Activated naive CD4-positive, alpha-beta T cell treated with anti-CD3 and anti-CD28 coated beads for 36 hours (primary cell): Measurements from ENCODE around the gene ZNF385B. TPM values are rescaled to one million over a fixed set of nuclear protein-coding genes. Genes with fewer than 3 reads are reported as not detected.

Experiments used
- CTCF ChIA-PET: fragments of 350-600 bp; sonication (Branson Sonifier 250); formaldehyde crosslinking; loops from one replicate; lab custom pipeline; 2021; ENCODE audit warnings: antibody characterized with exemption; lab: Charles Lee
- DNase-seq: peaks from one replicate; pipeline ENCODE4 v3.0.0-alpha.2; 2020
- H3K27ac Mint-ChIP-seq: one replicate; pipeline ENCODE4 v1.8.0; 2021; ENCODE audit warnings: mild to moderate bottlenecking, mixed read lengths
- H3K27me3 Mint-ChIP-seq: one replicate; pipeline ENCODE4 v1.8.0; 2021; ENCODE audit warnings: low read depth, mixed read lengths
- H3K36me3 Mint-ChIP-seq: one replicate; pipeline ENCODE4 v1.8.0; 2021; ENCODE audit warnings: low read depth, mixed read lengths
- H3K4me1 Mint-ChIP-seq: one replicate; pipeline ENCODE4 v1.8.0; 2021; ENCODE audit warnings: low read depth, mixed read lengths
- H3K4me3 Mint-ChIP-seq: one replicate; pipeline ENCODE4 v1.8.0; 2021; ENCODE audit warnings: mild to moderate bottlenecking, moderate library complexity, mixed read lengths
- H3K9me3 Mint-ChIP-seq: one replicate; pipeline ENCODE4 v1.8.0; 2021; ENCODE audit warnings: mixed read lengths
- intact Hi-C: fragments of 100-400 bp; cut with micrococcal nuclease; formaldehyde crosslinking; loops from one replicate; pipeline ENCODE4 v1.15.1; 2023
- total RNA-seq, 2 experiments: library from RNA; stranded (reverse); gene quantifications; one replicate each; pipeline ENCODE4 v1.2.3, GENCODE V29; 2021

The ZNF385B gene
- total RNA-seq, 2 experiments from 2014 or later, result not detected

DNA sequence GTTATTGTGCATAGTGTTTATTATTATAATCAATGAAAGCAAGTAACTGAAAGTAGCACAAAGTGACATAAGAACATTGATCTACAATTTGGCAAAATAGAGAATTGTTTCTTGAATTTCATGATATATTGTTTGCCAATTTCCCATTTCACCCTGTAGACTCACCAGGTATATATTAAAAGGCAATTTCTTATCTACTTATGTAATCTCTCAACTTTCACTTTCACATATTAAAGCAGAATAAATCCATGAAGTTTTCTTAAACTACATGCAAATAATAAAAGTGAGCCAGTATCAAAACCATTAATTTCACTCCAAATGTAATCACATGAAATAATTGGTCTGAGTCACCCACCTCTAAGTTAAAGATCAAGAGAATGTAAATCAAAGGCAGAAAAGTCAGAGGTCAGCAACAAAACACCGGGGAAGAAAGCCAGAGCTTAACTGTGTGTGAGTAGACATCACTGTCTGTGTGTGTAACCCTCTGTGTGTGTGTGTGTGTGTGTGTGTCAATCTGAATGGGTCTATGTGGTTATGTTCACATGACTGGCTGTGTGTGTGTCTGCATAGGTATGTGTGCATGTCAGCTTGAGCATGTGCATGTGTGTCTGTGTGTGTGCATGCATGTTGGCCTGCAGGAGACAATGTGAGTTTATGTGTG, 44.1 kb downstream of the ZNF385B start:
- Mint-ChIP-seq H3K4me3 (no peak overlapping the region), H3K4me1 (no peaks in the 10 kb centered on the region), H3K27ac (no peak overlapping the region), H3K9me3 (peaks cover 1% of the 10 kb centered on the region), H3K27me3 (peaks cover 4% of the 10 kb centered on the region), H3K36me3 (no peaks in the 10 kb centered on the region)
- DNase-seq, result no peak
- CTCF ChIA-PET, result no interaction called here
- intact Hi-C loops, result no loop called here

DNA sequence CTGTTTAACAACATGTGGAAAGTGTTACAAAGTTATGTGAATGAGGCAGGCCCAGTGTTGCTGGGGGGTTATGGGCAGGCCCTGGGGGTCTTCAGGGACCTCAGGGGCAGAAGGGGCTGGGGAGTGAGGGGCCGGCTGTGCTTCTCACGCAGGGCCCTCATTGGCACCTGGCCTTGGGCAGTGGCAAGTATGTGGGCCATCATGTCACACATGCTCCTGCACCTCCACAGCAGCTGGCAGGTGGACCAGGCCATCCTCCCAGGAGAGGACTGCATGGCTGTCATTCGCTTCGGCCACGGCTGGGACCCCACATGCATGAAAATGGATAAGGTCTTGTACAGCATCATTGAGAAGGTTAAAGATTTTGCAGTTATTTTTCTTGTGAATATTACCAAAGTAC, 47.4 kb downstream of the ZNF385B start:
- intact Hi-C loops, result no loop called here
- Mint-ChIP-seq H3K27me3 (peaks cover 4% of the 10 kb centered on the region), H3K36me3 (no peaks in the 10 kb centered on the region), H3K9me3 (peaks cover 6% of the 10 kb centered on the region), H3K27ac (no peak overlapping the region), H3K4me1 (no peaks in the 10 kb centered on the region), H3K4me3 (no peak overlapping the region)
- no peak for DNase-seq
- CTCF ChIA-PET, result no interaction called here

DNA sequence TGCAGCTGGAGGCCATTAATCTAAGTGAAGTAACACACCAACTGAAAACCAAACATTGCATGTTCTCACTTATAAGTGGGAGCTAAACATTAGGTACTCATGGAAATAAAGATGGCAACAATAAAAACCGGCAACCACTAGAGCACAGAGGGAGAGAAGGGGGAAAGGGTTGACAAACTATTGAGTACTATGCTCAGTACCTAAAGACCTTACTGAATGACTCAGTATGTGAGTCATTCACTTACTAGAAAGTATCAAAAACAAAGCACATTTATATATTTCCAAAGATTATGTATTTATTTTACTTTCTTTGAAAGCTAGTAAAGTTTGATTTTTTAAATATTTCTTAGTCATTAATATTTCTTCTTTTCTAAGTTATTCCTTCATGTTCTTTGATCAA, 48.9 kb downstream of the ZNF385B start:
- intact Hi-C loops, result no loop called here

DNA sequence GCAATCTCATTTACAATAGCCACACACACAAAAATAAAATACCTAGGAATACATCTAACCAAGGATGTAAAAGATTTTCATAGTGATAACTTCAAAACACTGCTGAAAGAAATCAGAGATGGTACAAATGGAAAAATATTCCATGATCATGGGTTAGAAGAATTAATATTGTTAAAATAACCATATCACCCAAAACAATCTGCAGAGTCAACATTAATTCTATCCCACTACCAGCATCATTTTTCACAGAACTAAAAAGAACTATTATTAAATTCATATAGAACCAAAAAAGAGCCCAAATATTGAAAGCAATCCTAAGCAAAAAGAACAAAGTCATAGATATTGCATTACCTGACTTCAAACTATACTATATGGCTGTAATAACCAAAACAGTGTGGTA, 50.4 kb downstream of the ZNF385B start:
- intact Hi-C loops, result no loop called here
- peaks cover 8% of the 10 kb centered on the region for H3K9me3 Mint-ChIP-seq
- H3K27me3 Mint-ChIP-seq, result peaks cover 7% of the 10 kb centered on the region
- H3K36me3 Mint-ChIP-seq, result no peaks in the 10 kb centered on the region
- no peaks in the 10 kb centered on the region for H3K4me1 Mint-ChIP-seq
- CTCF ChIA-PET, result no interaction called here
- no peak for DNase-seq
- H3K4me3 Mint-ChIP-seq, result no peak overlapping the region
- no peak overlapping the region for H3K27ac Mint-ChIP-seq

More for the DNA sequence above, 48.9 kb downstream of the ZNF385B start:
- Mint-ChIP-seq H3K9me3 (peaks cover 6% of the 10 kb centered on the region), H3K27ac (no peak overlapping the region), H3K36me3 (no peaks in the 10 kb centered on the region), H3K4me3 (no peak overlapping the region), H3K27me3 (peaks cover 2% of the 10 kb centered on the region), H3K4me1 (no peaks in the 10 kb centered on the region)
- CTCF ChIA-PET, result interaction anchor here (0.6 kb wide), 1 partner anchor 13 kb away, joined by 3 read pairs; no protein-coding TSS in a partner anchor
- no peak for DNase-seq

DNA sequence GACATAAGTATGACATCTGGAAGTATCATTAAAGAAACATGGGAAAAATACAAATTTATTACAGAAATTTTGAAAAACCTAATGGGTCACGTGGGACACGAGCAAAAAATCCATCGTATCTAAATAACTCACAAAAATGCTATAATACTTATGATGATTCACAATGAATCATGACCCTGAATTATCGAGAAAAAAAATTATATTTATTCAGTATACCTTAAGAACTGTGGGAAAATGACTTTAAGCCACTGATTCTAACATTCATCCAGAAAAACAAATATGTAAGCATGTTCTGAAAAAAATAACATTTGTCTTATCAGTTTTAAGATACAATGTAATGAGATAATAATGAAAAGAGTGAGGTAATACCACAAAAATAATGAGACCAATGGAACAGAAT, 51.8 kb downstream of the ZNF385B start:
- Mint-ChIP-seq H3K9me3 (peaks cover 8% of the 10 kb centered on the region), H3K4me1 (no peaks in the 10 kb centered on the region), H3K4me3 (no peak overlapping the region), H3K36me3 (no peaks in the 10 kb centered on the region), H3K27ac (no peak overlapping the region), H3K27me3 (peaks cover 12% of the 10 kb centered on the region)
- CTCF ChIA-PET, result no interaction called here
- DNase-seq, result no peak
- intact Hi-C loops, result no loop called here

DNA sequence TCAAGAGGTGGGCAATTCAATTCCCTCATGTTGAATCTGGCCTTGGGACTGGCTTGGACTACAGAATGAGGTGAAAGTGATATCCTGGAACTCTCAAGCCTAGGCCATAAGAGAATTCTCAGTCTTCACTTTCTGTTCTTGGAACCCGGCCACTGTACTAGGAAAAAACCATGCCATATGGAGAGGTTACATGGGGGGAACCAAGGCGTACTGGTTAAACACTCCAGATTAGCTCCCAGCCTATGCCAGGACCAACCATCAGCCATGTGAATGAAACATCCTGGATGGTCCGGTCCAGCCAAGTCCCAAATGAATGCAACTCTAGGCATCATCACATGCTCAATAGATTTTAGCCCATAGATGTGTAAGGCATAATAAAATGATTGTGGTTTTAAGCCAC, 56.4 kb downstream of the ZNF385B start:
- CTCF ChIA-PET, result no interaction called here
- DNase-seq, result no peak
- no peak overlapping the region for H3K27ac Mint-ChIP-seq
- no peak overlapping the region for H3K4me3 Mint-ChIP-seq
- peaks cover 2% of the 10 kb centered on the region for H3K9me3 Mint-ChIP-seq
- H3K27me3 Mint-ChIP-seq, result peaks cover 12% of the 10 kb centered on the region
- no peaks in the 10 kb centered on the region for H3K36me3 Mint-ChIP-seq
- no peaks in the 10 kb centered on the region for H3K4me1 Mint-ChIP-seq
- intact Hi-C loops, result no loop called here

DNA sequence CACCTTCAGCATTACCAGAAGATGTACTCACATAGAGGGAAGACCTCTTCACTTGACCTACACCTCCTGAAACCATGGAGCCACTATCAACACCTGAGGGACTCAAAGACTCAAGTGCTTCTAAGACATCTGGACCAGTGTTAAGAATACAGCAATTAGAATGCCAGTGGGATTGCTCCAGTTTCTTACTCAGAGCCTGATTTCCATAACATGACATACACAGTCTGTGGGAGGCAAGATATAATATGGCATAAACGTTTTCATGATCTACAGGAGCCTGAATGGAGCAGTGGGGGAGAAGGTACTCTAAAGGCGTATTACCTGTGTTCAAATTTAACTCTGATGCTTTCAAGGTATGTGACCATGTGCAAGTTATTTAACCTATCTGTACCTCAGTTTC, 57.2 kb downstream of the ZNF385B start:
- Mint-ChIP-seq H3K36me3 (no peaks in the 10 kb centered on the region), H3K27ac (no peak overlapping the region), H3K9me3 (peaks cover 2% of the 10 kb centered on the region), H3K4me3 (no peak overlapping the region), H3K4me1 (no peaks in the 10 kb centered on the region), H3K27me3 (peaks cover 12% of the 10 kb centered on the region)
- CTCF ChIA-PET, result interaction anchor here (0.6 kb wide), 1 partner anchor 409 kb away, joined by 4 read pairs; no protein-coding TSS in a partner anchor
- intact Hi-C loops, result no loop called here
- DNase-seq, result no peak

DNA sequence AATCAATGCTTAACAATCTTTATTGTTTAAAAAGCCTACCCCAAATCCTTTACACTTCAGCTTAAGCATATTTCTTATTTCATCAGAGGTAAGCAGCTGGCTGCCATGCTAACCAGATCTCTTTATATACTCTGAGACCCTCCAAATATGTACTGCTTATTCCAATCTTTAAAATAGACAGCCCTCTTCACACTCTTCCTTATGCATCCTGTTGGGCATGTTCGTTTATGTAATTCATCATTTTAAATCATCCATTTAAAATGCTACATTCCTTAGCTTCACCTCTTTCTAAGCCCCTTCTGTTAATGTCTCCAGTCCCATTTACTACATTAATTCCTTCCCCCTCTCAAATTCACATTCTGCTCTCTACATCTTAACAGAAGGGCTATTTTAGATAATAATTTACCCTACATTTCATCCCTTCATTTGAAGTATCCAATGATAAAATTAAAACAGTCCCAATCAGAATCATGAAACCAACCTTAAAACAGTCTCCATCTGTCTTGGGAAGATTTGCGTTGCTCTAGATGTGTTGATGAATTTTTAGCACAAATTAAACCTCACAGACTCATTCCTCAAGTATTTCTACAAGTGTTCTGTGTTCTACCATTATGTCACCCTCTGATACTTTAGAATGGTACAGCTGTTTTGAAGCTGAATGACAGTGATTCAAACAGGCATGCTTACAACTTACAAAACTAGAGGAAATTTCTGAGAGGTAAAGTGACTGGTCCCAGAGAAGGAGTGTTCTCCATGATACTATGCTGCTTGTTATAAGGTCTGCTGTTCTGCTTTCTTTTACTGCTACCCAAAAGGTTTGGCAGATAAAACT, 59.1 kb downstream of the ZNF385B start:
- CTCF ChIA-PET, result no interaction called here
- intact Hi-C loops, result no loop called here
- no peak for DNase-seq
- H3K27me3 Mint-ChIP-seq, result peaks cover 11% of the 10 kb centered on the region
- no peak overlapping the region for H3K4me3 Mint-ChIP-seq
- peaks cover 2% of the 10 kb centered on the region for H3K9me3 Mint-ChIP-seq
- no peaks in the 10 kb centered on the region for H3K36me3 Mint-ChIP-seq
- H3K4me1 Mint-ChIP-seq, result no peaks in the 10 kb centered on the region
- H3K27ac Mint-ChIP-seq, result no peak overlapping the region

DNA sequence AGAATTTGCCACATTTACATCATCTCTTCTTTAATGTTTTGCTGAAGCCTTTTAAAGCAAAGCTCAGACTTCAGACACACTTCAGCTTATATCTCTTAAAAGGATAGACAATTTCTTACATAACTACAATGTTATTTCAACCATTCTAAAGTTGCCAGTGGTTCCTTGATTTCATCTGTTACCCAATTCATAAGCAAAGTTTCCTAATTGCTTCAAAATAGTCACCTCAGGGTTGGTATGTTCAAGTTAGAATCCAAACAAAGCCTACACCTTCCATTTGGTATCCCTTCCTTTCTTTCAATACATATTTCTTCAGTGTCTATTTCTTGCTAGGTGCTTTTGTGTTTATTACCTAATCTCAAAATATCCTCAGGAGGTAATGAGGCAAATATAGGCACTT, 60.6 kb downstream of the ZNF385B start:
- CTCF ChIA-PET, result interaction anchor here (0.9 kb wide), 1 partner anchor 71 kb away, joined by 3 read pairs; no protein-coding TSS in a partner anchor
- intact Hi-C loops, result no loop called here
- DNase-seq, result no peak
- no peaks in the 10 kb centered on the region for H3K36me3 Mint-ChIP-seq
- no peak overlapping the region for H3K27ac Mint-ChIP-seq
- H3K9me3 Mint-ChIP-seq, result no peaks in the 10 kb centered on the region
- H3K4me1 Mint-ChIP-seq, result no peaks in the 10 kb centered on the region
- H3K27me3 Mint-ChIP-seq, result peaks cover 5% of the 10 kb centered on the region
- no peak overlapping the region for H3K4me3 Mint-ChIP-seq

DNA sequence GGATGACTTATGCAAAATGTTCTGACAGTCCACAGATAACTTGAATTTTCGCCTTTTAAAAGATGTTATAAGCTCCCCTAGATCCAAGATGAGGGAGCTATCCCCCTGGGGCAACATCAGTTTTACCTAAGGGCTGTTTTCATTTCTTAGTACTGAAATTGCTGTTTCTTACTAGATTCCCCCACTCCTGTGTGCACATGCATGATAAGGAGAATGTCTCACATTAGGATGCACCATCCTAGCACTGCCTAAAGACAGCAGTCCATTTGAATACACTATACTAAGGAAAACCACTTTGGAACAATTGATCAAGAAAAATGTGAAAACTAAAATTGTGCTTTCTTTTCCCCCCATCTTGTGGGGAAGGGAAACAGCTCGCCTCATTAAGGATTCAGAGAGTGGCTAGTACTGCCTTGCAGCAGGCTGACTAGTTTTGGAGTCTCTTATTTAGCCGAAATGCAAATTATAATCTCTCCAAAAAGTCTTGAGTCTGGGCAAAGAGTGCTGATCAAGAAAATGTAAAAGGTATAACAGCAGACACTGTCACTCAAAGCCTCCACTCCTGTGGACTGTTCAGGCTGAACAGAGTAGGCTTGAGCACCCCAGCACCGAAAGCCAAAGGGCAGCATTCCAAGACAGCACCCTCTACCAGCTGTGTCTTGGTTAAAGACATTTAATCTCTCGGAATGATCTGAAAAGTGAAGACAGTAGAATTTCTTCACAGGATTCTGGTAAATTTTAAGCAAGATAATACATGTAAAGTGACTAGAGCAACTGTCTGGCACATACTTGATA, 65.0 kb downstream of the ZNF385B start:
- Mint-ChIP-seq H3K4me3 (no peak overlapping the region), H3K36me3 (no peaks in the 10 kb centered on the region), H3K9me3 (no peaks in the 10 kb centered on the region), H3K4me1 (no peaks in the 10 kb centered on the region), H3K27ac (no peak overlapping the region), H3K27me3 (peaks cover 7% of the 10 kb centered on the region)
- intact Hi-C loops, result no loop called here
- CTCF ChIA-PET, result interaction anchor here (1.0 kb wide), 1 partner anchor 9 kb away, joined by 3 read pairs; no protein-coding TSS in a partner anchor
- no peak for DNase-seq

DNA sequence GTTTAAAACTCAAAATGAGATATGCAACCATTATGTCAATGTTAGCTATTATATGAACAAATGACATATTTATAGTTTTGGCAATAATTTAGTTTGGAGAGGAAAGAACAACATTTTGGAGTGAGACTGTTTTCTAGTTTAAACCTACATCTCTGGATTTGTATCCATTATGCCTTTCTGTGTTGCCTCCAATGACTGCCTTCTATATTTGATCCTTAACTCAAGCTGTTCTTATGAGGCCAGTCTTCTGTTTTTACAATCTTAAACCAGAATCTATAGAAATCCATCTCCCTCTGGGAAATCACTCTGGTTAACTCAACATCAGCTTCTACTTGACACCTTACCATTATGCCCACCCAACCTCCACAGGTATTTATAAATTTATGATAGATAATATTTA, 67.5 kb downstream of the ZNF385B start:
- intact Hi-C loops, result no loop called here
- no peaks in the 10 kb centered on the region for H3K36me3 Mint-ChIP-seq
- no peaks in the 10 kb centered on the region for H3K9me3 Mint-ChIP-seq
- H3K4me3 Mint-ChIP-seq, result no peak overlapping the region
- CTCF ChIA-PET, result no interaction called here
- no peak for DNase-seq
- peaks cover 7% of the 10 kb centered on the region for H3K27me3 Mint-ChIP-seq
- no peak overlapping the region for H3K27ac Mint-ChIP-seq
- no peaks in the 10 kb centered on the region for H3K4me1 Mint-ChIP-seq

DNA sequence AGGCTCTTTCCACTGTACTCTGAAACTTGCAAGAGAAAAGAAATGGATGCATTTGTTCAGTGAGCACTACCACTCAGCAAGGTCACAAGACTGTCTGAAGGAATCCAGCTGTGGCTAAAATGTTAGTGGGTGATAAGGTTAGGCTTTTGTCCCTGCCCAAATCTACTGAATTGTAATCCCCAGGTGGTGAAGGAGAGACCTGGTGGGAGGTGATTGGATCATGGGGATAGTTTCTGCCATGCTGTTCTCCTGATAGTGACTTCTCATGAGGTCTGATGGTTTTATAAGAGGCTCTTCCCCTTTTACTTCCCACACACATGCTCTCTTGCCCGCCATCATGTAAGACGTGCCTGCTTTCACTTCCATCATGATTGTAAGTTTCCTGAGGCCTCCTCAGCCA, 68.2 kb downstream of the ZNF385B start:
- CTCF ChIA-PET, result no interaction called here
- no peak overlapping the region for H3K27ac Mint-ChIP-seq
- no peaks in the 10 kb centered on the region for H3K36me3 Mint-ChIP-seq
- no peaks in the 10 kb centered on the region for H3K9me3 Mint-ChIP-seq
- no peak for DNase-seq
- peaks cover 7% of the 10 kb centered on the region for H3K27me3 Mint-ChIP-seq
- H3K4me1 Mint-ChIP-seq, result no peaks in the 10 kb centered on the region
- no peak overlapping the region for H3K4me3 Mint-ChIP-seq
- intact Hi-C loops, result no loop called here
